Measurements from ENCODE around the gene GSN. TPM values are rescaled to one million over a fixed set of nuclear protein-coding genes. Genes with fewer than 3 reads are reported as not detected.

The GSN gene
- total and polyA plus RNA-seq, 10 of the 15 experiments (the other 5 are each of a cell fraction or from before 2014, with no cell fraction given): 0.66 to 9.2 (median 6.2) TPM

DNA sequence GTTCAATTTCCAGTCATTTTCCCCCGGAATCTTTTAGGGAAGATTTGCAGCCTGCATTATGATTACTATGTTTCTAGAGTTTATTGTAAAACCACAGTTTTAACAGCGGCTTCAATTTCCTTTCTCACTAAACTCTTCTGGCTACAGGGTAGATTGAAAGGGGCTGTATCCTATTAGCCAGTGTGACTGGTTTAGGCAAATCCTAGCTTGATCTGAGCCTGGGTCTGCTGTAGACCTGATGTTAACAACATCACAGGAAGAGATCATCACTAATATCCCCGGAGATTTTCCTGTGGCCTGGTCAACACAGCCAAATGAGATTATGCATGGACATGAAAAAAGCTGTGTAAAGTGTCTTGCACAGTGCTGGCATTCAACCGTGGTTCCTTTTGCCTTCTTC lies 68.7 kb downstream of the GSN start (continued):
- TF ChIP-seq, protein P1, sequence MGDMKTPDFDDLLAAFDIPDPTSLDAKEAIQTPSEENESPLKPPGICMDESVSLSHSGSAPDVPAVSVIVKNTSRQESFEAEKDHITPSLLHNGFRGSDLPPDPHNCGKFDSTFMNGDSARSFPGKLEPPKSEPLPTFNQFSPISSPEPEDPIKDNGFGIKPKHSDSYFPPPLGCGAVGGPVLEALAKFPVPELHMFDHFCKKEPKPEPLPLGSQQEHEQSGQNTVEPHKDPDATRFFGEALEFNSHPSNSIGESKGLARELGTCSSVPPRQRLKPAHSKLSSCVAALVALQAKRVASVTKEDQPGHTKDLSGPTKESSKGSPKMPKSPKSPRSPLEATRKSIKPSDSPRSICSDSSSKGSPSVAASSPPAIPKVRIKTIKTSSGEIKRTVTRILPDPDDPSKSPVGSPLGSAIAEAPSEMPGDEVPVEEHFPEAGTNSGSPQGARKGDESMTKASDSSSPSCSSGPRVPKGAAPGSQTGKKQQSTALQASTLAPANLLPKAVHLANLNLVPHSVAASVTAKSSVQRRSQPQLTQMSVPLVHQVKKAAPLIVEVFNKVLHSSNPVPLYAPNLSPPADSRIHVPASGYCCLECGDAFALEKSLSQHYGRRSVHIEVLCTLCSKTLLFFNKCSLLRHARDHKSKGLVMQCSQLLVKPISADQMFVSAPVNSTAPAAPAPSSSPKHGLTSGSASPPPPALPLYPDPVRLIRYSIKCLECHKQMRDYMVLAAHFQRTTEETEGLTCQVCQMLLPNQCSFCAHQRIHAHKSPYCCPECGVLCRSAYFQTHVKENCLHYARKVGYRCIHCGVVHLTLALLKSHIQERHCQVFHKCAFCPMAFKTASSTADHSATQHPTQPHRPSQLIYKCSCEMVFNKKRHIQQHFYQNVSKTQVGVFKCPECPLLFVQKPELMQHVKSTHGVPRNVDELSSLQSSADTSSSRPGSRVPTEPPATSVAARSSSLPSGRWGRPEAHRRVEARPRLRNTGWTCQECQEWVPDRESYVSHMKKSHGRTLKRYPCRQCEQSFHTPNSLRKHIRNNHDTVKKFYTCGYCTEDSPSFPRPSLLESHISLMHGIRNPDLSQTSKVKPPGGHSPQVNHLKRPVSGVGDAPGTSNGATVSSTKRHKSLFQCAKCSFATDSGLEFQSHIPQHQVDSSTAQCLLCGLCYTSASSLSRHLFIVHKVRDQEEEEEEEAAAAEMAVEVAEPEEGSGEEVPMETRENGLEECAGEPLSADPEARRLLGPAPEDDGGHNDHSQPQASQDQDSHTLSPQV (IDR thresholded peaks at IDR 0.05): no peak
- no peak for TF ChIP-seq SMC3 (IDR thresholded peaks at IDR 0.05; ENCODE audit: borderline replicate concordance, low read length)

DNA sequence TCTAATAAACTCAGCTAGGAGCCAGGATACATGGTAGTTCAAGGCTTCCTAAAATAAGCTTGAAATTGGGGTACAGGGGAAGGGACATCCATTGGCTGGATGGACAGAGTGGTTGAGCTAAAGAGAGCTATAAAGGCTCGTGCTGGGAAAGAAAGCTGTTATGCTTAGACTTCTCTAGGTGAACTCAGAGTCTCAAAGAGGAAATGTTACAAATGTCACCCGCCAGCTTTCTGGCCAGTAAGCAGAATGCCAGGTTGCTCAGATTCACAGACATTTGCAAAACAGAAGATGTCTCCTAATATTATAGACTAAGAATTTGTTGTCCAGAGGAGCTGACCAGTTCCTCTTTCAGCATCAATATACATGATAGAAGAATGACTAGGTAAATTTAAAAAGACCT lies 71.5 kb downstream of the GSN start:
- in situ Hi-C loops (cut with MboI): no loop called here
- RAD21 ChIA-PET (ENCODE audit: unreplicated experiment): interaction anchor here (1.2 to 1.4 kb wide), 2 partner anchors 9 to 39 kb away, joined by 3 read pairs; no protein-coding TSS in a partner anchor
- Histone ChIP-seq H3K27ac (ENCODE audit: control insufficient read depth, insufficient read depth) (no peak overlapping the region), H3K9ac (ENCODE audit: control insufficient read depth, insufficient read depth, low read length) (no peak overlapping the region), H3K79me2 (ENCODE audit: control insufficient read depth, insufficient read depth, low read length) (no peaks in the 10 kb centered on the region), H2AFZ (ENCODE audit: control insufficient read depth, low read depth, low read length) (no peak overlapping the region), H3K9me3 (replicated peaks; ENCODE audit: control insufficient read depth, insufficient read depth, low read length) (no peaks in the 10 kb centered on the region), H4K20me1 (ENCODE audit: control insufficient read depth, insufficient read depth) (no peaks in the 10 kb centered on the region), H3K4me3 (no peak overlapping the region), H3K27me3 (replicated peaks in 1 of 2; ENCODE audit: control insufficient read depth in 2 of 2, insufficient read depth in 2 of 2, low read length in 1 of 2) (no peaks in the 10 kb centered on the region), H3K4me1 (ENCODE audit: control insufficient read depth, insufficient read depth, low read length) (peaks cover 3% of the 10 kb centered on the region; the same call in 1 of the 2 replicates), H3K4me2 (ENCODE audit: control insufficient read depth, insufficient read depth) (no peak overlapping the region), H3K36me3 (ENCODE audit: control insufficient read depth in 2 of 2, insufficient read depth in 2 of 2, low read length in 1 of 2) (no peaks in the 10 kb centered on the region)
- TF ChIP-seq RFX5 (IDR thresholded peaks at IDR 0.05; ENCODE audit: low read depth, low read length) (no peak), SPI1 (IDR thresholded peaks at IDR 0.05; ENCODE audit: borderline replicate concordance, insufficient read depth, low read depth, low read length) (peak; percentile 16; the same call in 1 of the 2 replicates)
- intact Hi-C loops (cut with micrococcal nuclease; ENCODE audit: unreplicated experiment): no loop called here
- POLR2A ChIA-PET: no interaction called here
- DNase-seq (ENCODE audit: low read depth, low spot score) (no peak), FAIRE-seq (no peak), ATAC-seq (no peak; the same call in 2 of the 3 replicates)
- CTCF ChIA-PET: interaction anchor here (0.8 to 6.1 kb wide), 10 partner anchors 9 to 60 kb away, joined by 3 to 33 read pairs (median 4); no protein-coding TSS in a partner anchor
- WGBS (ENCODE audit: insufficient coverage, insufficient replicate concordance, low lambda C conversion rate, missing lambda C conversion rate): 93% methylated on average over 2 of the region's 2 CpGs
- no TSS peak for BruUV-seq (replicated peaks)
- SMC1A ChIA-PET (ENCODE audit: uncharacterized antibody, unreplicated experiment): interaction anchor here (0.9 to 4.3 kb wide), 7 partner anchors 9 to 622 kb away, joined by 3 to 14 read pairs (median 3); no protein-coding TSS in a partner anchor
